ENCODE results near the gene TRIP4. TPM values are rescaled to one million over a fixed set of nuclear protein-coding genes. Genes with fewer than 3 reads are reported as not detected.

TRIP4 gene
- total RNA-seq, 1 experiment from 2014 or later, result 28.5 TPM

DNA sequence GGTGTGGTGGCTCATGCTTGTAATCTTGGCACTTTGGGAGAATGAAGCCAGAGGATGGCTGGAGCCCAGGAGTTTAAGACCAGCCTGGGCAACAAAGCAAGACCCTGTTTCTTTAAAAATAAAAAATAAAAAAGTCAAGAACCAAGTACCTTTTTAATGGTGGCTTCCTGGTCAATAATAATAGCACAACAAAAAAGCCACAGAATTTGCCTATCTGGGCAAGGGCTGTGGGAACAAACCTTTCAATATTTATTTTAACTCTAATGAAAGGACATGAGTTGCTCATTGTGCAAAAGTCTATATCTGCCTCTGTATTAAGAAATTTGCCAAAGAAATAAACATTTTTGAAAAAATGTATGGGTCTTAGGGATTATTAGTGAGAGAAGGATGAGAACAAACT lies 74.9 kb downstream of the TRIP4 start:
- BruUV-seq (replicated peaks), result TSS peak; percentile 28
- Mint-ChIP-seq H3K27ac (ENCODE audit: unreplicated experiment) (no peak overlapping the region), H3K36me3 (ENCODE audit: insufficient read depth, unreplicated experiment) (peaks cover 41% of the 10 kb centered on the region), H3K27me3 (ENCODE audit: unreplicated experiment) (no peaks in the 10 kb centered on the region), H3K4me1 (ENCODE audit: low read depth, unreplicated experiment) (peaks cover 48% of the 10 kb centered on the region), H3K9me3 (ENCODE audit: low read depth, unreplicated experiment) (no peaks in the 10 kb centered on the region), H3K4me3 (ENCODE audit: low read depth, unreplicated experiment) (peak overlapping the region; percentile 70)
- TF ChIP-seq, protein P1, sequence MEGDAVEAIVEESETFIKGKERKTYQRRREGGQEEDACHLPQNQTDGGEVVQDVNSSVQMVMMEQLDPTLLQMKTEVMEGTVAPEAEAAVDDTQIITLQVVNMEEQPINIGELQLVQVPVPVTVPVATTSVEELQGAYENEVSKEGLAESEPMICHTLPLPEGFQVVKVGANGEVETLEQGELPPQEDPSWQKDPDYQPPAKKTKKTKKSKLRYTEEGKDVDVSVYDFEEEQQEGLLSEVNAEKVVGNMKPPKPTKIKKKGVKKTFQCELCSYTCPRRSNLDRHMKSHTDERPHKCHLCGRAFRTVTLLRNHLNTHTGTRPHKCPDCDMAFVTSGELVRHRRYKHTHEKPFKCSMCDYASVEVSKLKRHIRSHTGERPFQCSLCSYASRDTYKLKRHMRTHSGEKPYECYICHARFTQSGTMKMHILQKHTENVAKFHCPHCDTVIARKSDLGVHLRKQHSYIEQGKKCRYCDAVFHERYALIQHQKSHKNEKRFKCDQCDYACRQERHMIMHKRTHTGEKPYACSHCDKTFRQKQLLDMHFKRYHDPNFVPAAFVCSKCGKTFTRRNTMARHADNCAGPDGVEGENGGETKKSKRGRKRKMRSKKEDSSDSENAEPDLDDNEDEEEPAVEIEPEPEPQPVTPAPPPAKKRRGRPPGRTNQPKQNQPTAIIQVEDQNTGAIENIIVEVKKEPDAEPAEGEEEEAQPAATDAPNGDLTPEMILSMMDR (IDR thresholded peaks at IDR 0.05; ENCODE audit: unreplicated experiment), result no peak
- no peak for DNase-seq
- intact Hi-C loops (cut with micrococcal nuclease; ENCODE audit: unreplicated experiment), result no loop called here
- CTCF ChIA-PET, result no interaction called here

DNA sequence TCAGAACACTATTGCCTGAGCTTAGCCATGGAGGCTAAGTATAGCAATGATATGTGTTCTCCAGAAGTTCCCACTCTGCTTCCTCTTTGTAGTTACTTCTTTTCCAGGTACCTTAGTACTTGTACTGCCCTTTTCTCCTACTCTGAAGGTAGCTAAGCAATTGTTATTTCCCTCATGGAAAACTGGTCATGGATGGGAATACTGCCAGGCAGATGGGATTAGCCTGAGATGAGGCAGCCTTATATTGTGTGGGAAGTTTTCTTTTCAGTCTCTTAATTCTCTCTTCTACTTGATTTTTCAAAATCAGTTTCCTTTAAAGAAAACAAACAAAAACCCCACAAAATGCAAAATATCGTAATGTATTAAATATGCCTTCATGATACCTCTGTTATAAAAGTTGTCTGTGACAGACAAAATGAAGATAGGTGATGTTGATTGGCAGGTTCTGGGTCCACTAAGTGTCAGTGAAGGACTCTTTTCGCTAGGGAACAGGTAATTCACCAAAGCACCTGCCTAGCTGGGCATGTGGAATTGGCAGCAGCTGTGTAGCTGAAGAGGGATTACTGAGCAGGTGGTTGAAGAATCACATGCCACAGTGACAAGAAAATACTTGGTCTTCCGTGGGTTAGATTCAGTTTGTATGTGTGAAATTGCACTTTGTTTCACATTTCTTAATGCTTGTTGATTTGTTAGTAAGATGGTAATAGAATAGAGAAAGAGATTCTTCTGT lies 76.8 kb downstream of the TRIP4 start:
- peaks cover 61% of the 10 kb centered on the region for H3K4me1 Mint-ChIP-seq (ENCODE audit: low read depth, unreplicated experiment)
- CTCF ChIA-PET, result no interaction called here

DNA sequence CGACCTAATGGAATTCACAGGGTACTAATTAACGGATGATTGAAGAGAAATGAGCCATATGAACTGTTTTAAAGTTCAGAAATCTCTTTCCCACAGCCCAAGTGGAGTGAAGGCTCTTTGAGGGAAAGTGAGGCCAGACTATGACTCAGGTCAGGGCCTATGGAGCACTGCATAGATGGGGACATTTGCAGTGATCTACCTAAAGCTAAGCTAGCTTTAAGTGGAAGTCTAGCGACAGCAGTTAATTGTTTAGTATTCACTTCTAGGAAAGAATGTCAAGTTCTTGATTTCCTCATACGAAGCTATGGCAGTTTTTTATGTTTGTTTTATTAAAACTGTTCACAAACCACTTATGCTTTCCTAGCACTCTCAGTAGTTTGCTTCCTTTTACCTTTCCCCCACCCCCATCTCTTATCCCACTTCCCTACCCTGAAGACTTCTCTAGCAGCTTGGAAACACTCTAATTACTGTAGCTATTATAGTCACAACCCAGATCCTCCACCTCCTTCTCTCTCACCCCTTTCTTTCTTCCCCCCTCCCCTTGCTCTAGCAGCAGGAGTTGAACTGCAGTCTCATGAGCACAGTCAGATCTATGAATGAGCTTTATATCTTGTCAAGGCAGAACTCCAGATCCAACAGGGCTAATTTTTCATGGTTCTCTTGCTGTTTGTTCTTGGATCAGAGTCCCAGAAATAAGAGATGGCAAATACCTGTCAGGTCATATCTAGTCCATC lies 78.9 kb downstream of the TRIP4 start:
- intact Hi-C loops (cut with micrococcal nuclease; ENCODE audit: unreplicated experiment), result no loop called here

More for the DNA sequence above, 76.8 kb downstream of the TRIP4 start:
- no peaks in the 10 kb centered on the region for H3K27me3 Mint-ChIP-seq (ENCODE audit: unreplicated experiment)
- peaks cover 45% of the 10 kb centered on the region for H3K36me3 Mint-ChIP-seq (ENCODE audit: insufficient read depth, unreplicated experiment)
- BruUV-seq (replicated peaks), result no TSS peak
- TF ChIP-seq, protein P1 (IDR thresholded peaks at IDR 0.05; ENCODE audit: unreplicated experiment), result no peak
- no peak overlapping the region for H3K27ac Mint-ChIP-seq (ENCODE audit: unreplicated experiment)
- H3K9me3 Mint-ChIP-seq (ENCODE audit: low read depth, unreplicated experiment), result no peaks in the 10 kb centered on the region
- intact Hi-C loops (cut with micrococcal nuclease; ENCODE audit: unreplicated experiment), result no loop called here
- no peak for DNase-seq
- no peak overlapping the region for H3K4me3 Mint-ChIP-seq (ENCODE audit: low read depth, unreplicated experiment)

DNA sequence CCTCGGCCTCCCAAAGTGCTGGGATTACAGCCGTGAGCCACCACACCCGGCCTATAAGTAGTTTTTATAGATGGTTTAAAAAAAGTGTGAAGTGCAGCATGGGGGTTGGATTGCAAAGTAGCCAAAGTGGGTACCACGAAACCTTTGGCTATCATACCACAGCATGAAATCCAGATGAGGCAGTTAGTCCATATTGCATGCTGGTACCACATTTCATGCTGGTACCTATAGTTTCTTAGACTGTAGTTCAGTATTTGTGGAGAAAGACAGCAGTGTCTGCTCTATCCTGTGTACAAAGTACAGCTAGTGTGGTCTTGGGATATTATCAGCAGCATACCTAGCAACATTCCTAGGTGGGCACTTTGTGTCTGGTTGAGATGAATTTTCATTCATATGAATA lies 84.5 kb downstream of the TRIP4 start:
- no TSS peak for BruUV-seq (replicated peaks)
- Mint-ChIP-seq H3K36me3 (ENCODE audit: insufficient read depth, unreplicated experiment) (peaks cover 35% of the 10 kb centered on the region), H3K27me3 (ENCODE audit: unreplicated experiment) (no peaks in the 10 kb centered on the region), H3K9me3 (ENCODE audit: low read depth, unreplicated experiment) (no peaks in the 10 kb centered on the region), H3K27ac (ENCODE audit: unreplicated experiment) (no peak overlapping the region), H3K4me1 (ENCODE audit: low read depth, unreplicated experiment) (peaks cover 20% of the 10 kb centered on the region), H3K4me3 (ENCODE audit: low read depth, unreplicated experiment) (no peak overlapping the region)
- TF ChIP-seq, protein P1 (IDR thresholded peaks at IDR 0.05; ENCODE audit: unreplicated experiment), result no peak
- no peak for DNase-seq
- intact Hi-C loops (cut with micrococcal nuclease; ENCODE audit: unreplicated experiment), result no loop called here
- CTCF ChIA-PET, result no interaction called here

More for the DNA sequence above, 78.9 kb downstream of the TRIP4 start:
- CTCF ChIA-PET, result interaction anchor here (1.2 kb wide), 1 partner anchor 199 kb away, joined by 8 read pairs; no protein-coding TSS in a partner anchor
- Mint-ChIP-seq H3K9me3 (ENCODE audit: low read depth, unreplicated experiment) (no peaks in the 10 kb centered on the region), H3K27ac (ENCODE audit: unreplicated experiment) (no peak overlapping the region), H3K36me3 (ENCODE audit: insufficient read depth, unreplicated experiment) (peaks cover 33% of the 10 kb centered on the region), H3K4me1 (ENCODE audit: low read depth, unreplicated experiment) (peaks cover 51% of the 10 kb centered on the region), H3K27me3 (ENCODE audit: unreplicated experiment) (no peaks in the 10 kb centered on the region), H3K4me3 (ENCODE audit: low read depth, unreplicated experiment) (no peak overlapping the region)
- BruUV-seq (replicated peaks), result no TSS peak
- no peak for DNase-seq
- TF ChIP-seq, protein P1 (IDR thresholded peaks at IDR 0.05; ENCODE audit: unreplicated experiment), result no peak
